ENCODE results near the gene IL22RA2.

IL22RA2 gene

GRCh38 chr6:137102851-137103492, 70.5 kb downstream of the IL22RA2 start:
- no peak overlapping the region for H3K4me3 ChIP-seq (ENCODE audit: low read depth, low read length)
- no peaks in the 10 kb centered on the region; the same call in 1 of the 2 replicates for H3K9me3 ChIP-seq
- no peaks in the 10 kb centered on the region for H3K36me3 ChIP-seq
- no peak for TF ChIP-seq CTCF (IDR thresholded peaks at IDR 0.05; ENCODE audit: low read depth, low read length)
- no peaks in the 10 kb centered on the region for H3K4me1 ChIP-seq
- no peak for DNase-seq
- no peaks in the 10 kb centered on the region for H3K27me3 ChIP-seq

GRCh38 chr6:137102050-137102848, 71.2 kb downstream of the IL22RA2 start:
- Histone ChIP-seq H3K27me3 (no peaks in the 10 kb centered on the region), H3K36me3 (no peaks in the 10 kb centered on the region), H3K4me3 (ENCODE audit: low read depth, low read length) (no peak overlapping the region), H3K4me1 (no peaks in the 10 kb centered on the region), H3K9me3 (no peaks in the 10 kb centered on the region; the same call in 1 of the 2 replicates)
- TF ChIP-seq CTCF (IDR thresholded peaks at IDR 0.05; ENCODE audit: low read depth, low read length), result no peak
- DNase-seq, result no peak

- H3K27me3 ChIP-seq, result no peaks in the 10 kb centered on the region
- peaks cover 3% of the 10 kb centered on the region; the same call in 1 of the 2 replicates for H3K4me1 ChIP-seq
- no peaks in the 10 kb centered on the region for H3K36me3 ChIP-seq
- H3K4me3 ChIP-seq (ENCODE audit: low read depth, low read length), result no peak overlapping the region
- TF ChIP-seq CTCF (IDR thresholded peaks at IDR 0.05; ENCODE audit: low read depth, low read length), result no peak
- no peak for DNase-seq
- no peaks in the 10 kb centered on the region for H3K9me3 ChIP-seq
These were observed 73.6 kb downstream of the IL22RA2 start for GRCh38 chr6:137099689-137100403.

- Histone ChIP-seq H3K36me3 (no peaks in the 10 kb centered on the region), H3K27me3 (no peaks in the 10 kb centered on the region), H3K4me3 (ENCODE audit: low read depth, low read length) (no peak overlapping the region), H3K4me1 (peaks cover 14% of the 10 kb centered on the region), H3K9me3 (no peaks in the 10 kb centered on the region)
- TF ChIP-seq CTCF (IDR thresholded peaks at IDR 0.05; ENCODE audit: low read depth, low read length), result no peak
- DNase-seq, result no peak
These were observed 75.9 kb downstream of the IL22RA2 start for GRCh38 chr6:137097526-137097925.

GRCh38 chr6:137097057-137097456, 76.4 kb downstream of the IL22RA2 start:
- Histone ChIP-seq H3K4me3 (ENCODE audit: low read depth, low read length) (no peak overlapping the region), H3K36me3 (no peaks in the 10 kb centered on the region), H3K9me3 (no peaks in the 10 kb centered on the region), H3K4me1 (peaks cover 18% of the 10 kb centered on the region), H3K27me3 (no peaks in the 10 kb centered on the region)
- no peak for DNase-seq
- no peak for TF ChIP-seq CTCF (IDR thresholded peaks at IDR 0.05; ENCODE audit: low read depth, low read length)

Data from BE2C (cell line).